ENCODE measurements around the gene TBCD. TPM values are rescaled to one million over a fixed set of nuclear protein-coding genes. Genes with fewer than 3 reads are reported as not detected.

Gene TBCD
- total and polyA plus RNA-seq, 9 of the 15 experiments (the other 6 are each of a cell fraction or from before 2014, with no cell fraction given) = 8.9 to 98.5 (median 28.0) TPM

- H3K79me2 ChIP-seq (ENCODE audit: control insufficient read depth, insufficient read depth, low read length) = no peaks in the 10 kb centered on the region
- no peak overlapping the region for H3K4me2 ChIP-seq (ENCODE audit: insufficient read depth, low read length)
- no peak overlapping the region for H3K4me3 ChIP-seq
- ATAC-seq (no peak), DNase-seq (ENCODE audit: extremely low read depth in 1 of 4, low spot score in 3 of 4) (no peak), FAIRE-seq (no peak)
- H3K36me3 ChIP-seq (ENCODE audit: control insufficient read depth, insufficient read depth, low read length) = no peaks in the 10 kb centered on the region; the same call in 2 of the 3 replicates
- no TSS peak for BruUV-seq (replicated peaks)
- no peak overlapping the region for H2AFZ ChIP-seq (ENCODE audit: low read depth, low read length)
- H3K4me1 ChIP-seq (replicated peaks in 1 of 2; ENCODE audit: control insufficient read depth in 2 of 2, insufficient read depth in 2 of 2, low read length in 2 of 2) = peaks cover 0 to 4% of the 10 kb centered on the region in 2 experiments; a peak in 1 of 5 replicates
- H3K27me3 ChIP-seq (ENCODE audit: control insufficient read depth in 2 of 2, insufficient read depth in 2 of 2, low read length in 2 of 2) = no peaks in the 10 kb centered on the region
- TF ChIP-seq CREB1 (IDR thresholded peaks at IDR 0.05) = no peak
- TF ChIP-seq CREB1 (CRISPR knock-in tag; IDR thresholded peaks at IDR 0.05) = no peak
- TF ChIP-seq RBM22 (IDR thresholded peaks at IDR 0.05; ENCODE audit: low read depth, low read length, poor library complexity, severe bottlenecking) = no peak
- TF ChIP-seq, protein P1, sequence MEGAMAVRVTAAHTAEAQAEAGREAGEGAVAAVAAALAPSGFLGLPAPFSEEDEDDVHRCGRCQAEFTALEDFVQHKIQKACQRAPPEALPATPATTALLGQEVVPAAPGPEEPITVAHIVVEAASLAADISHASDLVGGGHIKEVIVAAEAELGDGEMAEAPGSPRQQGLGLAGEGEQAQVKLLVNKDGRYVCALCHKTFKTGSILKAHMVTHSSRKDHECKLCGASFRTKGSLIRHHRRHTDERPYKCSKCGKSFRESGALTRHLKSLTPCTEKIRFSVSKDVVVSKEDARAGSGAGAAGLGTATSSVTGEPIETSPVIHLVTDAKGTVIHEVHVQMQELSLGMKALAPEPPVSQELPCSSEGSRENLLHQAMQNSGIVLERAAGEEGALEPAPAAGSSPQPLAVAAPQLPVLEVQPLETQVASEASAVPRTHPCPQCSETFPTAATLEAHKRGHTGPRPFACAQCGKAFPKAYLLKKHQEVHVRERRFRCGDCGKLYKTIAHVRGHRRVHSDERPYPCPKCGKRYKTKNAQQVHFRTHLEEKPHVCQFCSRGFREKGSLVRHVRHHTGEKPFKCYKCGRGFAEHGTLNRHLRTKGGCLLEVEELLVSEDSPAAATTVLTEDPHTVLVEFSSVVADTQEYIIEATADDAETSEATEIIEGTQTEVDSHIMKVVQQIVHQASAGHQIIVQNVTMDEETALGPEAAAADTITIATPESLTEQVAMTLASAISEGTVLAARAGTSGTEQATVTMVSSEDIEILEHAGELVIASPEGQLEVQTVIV (CRISPR knock-in tag; IDR thresholded peaks at IDR 0.05; ENCODE audit: borderline replicate concordance) = no peak
- TF ChIP-seq ZNF75A (CRISPR knock-in tag; IDR thresholded peaks at IDR 0.05) = no peak
- TF ChIP-seq DMBX1 (CRISPR knock-in tag; IDR thresholded peaks at IDR 0.05; ENCODE audit: borderline replicate concordance) = no peak
- TF ChIP-seq WHSC1 (IDR thresholded peaks at IDR 0.05; ENCODE audit: low read length) = no peak
- TF ChIP-seq HES1 (IDR thresholded peaks at IDR 0.05; ENCODE audit: low read depth) = no peak
- no peak for TF ChIP-seq NFE2 (IDR thresholded peaks at IDR 0.05; ENCODE audit: low read depth)
- TF ChIP-seq ZNF79 (CRISPR knock-in tag; IDR thresholded peaks at IDR 0.05; ENCODE audit: low read depth) = no peak
- TF ChIP-seq, protein P2, sequence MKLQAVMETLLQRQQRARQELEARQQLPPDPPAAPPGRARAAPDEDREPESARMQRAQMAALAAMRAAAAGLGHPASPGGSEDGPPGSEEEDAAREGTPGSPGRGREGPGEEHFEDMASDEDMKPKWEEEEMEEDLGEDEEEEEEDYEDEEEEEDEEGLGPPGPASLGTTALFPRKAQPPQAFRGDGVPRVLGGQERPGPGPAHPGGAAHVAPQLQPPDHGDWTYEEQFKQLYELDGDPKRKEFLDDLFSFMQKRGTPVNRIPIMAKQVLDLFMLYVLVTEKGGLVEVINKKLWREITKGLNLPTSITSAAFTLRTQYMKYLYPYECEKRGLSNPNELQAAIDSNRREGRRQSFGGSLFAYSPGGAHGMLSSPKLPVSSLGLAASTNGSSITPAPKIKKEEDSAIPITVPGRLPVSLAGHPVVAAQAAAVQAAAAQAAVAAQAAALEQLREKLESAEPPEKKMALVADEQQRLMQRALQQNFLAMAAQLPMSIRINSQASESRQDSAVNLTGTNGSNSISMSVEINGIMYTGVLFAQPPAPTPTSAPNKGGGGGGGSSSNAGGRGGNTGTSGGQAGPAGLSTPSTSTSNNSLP (IDR thresholded peaks at IDR 0.05; ENCODE audit: borderline replicate concordance, low read depth, low read length) = no peak
- no peak for TF ChIP-seq ZNF3 (CRISPR knock-in tag; IDR thresholded peaks at IDR 0.05)
- TF ChIP-seq NFIC (IDR thresholded peaks at IDR 0.05) = no peak
- no peaks in the 10 kb centered on the region for H4K20me1 ChIP-seq (replicated peaks; ENCODE audit: control insufficient read depth, insufficient read depth, low read length)
- ChIA-PET CTCF (ENCODE audit: low intra/inter-chr PET ratio) (no interaction called here), POLR2A (no interaction called here)
- intact Hi-C loops (cut with micrococcal nuclease) (no loop called here), in situ Hi-C loops (cut with MboI) (no loop called here)
- no peak overlapping the region for H3K9ac ChIP-seq (ENCODE audit: insufficient read depth in 1 of 2, low read depth in 2 of 2, low read length in 2 of 2)
- no peak overlapping the region for H3K27ac ChIP-seq (ENCODE audit: extremely low read depth, low read depth, low read length)
- H3K9me3 ChIP-seq (replicated peaks; ENCODE audit: control insufficient read depth, insufficient read depth, low read depth, low read length) = peaks cover 5% of the 10 kb centered on the region
- WGBS (ENCODE audit: insufficient coverage, low coverage, missing lambda C conversion rate) = 80% methylated on average over 13 of the region's 13 CpGs
- no peaks in the 10 kb centered on the region for H3K9me1 ChIP-seq (ENCODE audit: control insufficient read depth, insufficient read depth, low read length)
Measured at GRCh38 chr17:82952019-82952418, 200.2 kb downstream of the TBCD start.
